Fibroblast of gingiva (primary cell): Measurements from ENCODE around the gene CCDC8.
"Not testable (repeated sequence)": the region's sequence is repeated elsewhere in the genome, so short reads cannot be mapped to it uniquely, and the experiment has no call there.

ENCODE experiments used
- DNase-seq: peaks from one replicate; pipeline ENCODE4 v3.0.0-alpha.2; 2011; ENCODE audit warnings: low read depth

Gene CCDC8

DNA sequence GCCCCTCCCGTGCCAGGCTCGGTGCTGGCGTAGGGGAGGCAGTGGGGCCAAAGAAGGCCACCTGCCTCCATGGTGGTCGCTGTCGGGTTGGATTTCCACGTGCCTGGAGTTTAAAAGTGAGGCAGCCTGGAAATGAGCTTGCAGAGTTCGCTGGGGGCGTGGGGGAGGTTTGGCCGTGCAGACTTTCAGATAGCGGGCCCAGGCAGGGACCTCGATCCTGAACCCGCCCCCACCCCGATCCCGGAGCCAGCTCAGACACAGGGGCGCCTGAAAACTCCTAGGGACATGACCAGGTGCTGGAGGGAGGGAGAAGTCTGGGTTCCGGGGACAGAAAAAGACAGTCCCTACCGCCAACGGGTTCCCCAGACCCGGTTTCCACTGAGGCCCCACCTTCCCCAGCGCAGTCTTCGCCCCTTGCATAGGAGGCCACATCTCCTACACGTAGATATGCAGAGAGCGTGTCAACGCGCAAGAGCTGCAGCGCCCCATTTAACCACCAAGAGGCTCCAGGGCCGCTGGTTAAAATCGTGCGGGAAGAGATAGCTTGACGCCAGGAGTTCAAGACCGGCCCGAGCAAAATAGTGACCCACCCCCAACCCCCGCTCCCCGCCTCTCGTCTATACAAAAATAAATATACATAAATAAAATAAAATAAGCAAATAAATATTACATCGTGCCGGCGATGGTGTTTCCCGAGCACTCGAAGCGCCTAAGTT is 8.5 kb downstream of the CCDC8 start:
- no peak for DNase-seq

DNA sequence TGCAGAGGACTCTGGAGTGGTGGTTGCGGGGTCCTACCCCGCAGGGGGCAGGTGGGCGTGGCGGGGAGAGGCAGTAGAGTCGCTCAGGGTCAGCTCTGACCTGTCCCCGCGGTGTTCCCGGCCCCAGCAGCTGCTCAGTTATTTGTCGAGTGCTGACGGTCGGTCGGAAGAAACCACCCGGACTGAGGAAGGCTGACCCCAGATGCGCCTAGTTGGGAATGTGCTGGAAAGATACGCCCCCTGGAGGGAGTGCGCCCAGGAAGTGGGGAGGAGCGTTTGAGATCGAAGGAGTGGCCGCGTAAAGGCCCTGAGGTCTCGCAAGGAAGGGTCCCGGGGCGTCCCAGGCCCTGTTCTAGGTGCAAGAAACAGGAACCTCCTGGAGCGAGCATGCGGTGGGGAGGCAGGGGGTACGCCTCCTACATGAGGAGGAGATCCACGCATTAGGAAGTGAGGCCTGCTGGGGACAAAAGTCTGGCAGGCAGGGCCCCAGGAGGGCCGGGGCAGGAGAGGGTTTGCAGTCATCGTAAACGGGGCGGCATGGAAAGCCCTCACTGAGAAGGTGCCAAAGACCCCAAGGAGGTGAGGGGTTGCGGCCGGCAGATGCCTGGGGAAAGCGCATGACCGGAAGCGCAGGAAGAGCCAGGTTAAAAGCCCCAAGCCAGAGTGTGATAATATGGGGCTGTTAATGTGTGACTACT is 9.2 kb downstream of the CCDC8 start:
- DNase-seq, result peak; percentile 42

DNA sequence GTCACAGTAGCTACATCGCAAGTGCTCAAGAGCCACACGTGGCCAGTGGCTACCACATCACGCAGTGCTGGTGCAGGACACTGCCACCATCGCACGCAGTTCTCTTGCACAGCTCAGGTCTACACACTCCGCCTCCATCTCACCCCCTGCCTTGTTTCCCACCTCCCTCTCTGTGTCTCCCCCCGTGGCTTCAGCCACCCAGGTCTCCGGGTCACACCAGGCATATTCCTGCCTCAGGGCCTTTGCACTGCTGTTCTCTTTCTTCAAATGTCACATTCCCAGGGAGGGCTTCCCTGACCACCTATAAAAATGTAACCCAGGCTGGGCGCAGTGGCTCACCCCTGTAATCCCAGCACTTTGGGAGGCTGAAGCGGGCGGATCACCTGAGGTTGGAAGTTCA is 10.6 kb downstream of the CCDC8 start:
- DNase-seq, result no peak

DNA sequence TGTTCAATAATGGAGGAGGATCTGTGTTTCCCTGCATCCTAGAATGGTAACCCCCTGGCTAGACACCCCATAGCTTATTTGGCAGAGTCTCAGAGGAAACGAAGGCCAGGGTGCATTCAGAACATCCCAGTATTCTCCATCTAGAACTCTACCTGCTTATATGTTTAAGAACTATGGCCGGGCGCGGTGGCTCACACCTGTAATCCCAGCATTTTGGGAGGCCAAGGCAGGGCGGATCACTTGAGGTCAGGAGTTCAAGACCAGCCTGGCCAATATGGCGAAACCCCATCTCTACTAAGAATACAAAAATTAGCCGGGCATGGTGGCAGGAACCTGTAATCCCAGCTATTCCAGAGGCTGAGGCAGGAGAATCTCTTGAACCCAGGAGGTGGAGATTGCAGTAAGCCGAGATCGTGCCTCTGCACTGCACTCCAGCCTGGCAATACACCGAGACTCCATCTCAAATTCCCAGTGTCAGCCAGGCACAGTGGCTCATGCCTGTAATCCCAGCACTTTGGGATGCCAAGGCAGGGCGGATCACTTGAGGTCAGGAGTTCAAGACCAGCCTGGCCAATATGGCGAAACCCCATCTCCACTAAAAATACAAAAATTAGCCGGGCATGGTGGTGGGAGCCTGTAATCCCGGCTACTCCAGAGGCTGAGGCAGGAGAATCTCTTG is 15.4 kb downstream of the CCDC8 start:
- not testable (repeated sequence) for DNase-seq

DNA sequence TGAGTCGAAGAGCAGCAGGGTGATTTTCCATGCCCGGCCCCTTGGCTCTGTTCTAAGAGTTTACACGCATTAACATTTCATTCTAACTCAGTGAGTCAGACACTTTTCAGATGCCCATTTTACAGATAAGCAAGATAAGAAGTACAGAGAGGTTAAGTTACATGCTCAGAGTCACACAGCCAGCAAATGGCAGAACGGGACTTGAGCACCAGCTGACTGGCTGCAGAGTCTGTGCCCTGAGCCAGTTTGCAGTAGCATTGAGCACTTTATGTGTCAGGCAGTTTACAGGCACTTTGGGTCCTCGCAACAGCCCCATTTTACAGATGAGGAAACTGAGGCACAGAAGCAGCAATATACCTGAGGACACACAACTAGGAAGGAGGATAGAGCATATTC is 19.0 kb downstream of the CCDC8 start:
- no peak for DNase-seq

DNA sequence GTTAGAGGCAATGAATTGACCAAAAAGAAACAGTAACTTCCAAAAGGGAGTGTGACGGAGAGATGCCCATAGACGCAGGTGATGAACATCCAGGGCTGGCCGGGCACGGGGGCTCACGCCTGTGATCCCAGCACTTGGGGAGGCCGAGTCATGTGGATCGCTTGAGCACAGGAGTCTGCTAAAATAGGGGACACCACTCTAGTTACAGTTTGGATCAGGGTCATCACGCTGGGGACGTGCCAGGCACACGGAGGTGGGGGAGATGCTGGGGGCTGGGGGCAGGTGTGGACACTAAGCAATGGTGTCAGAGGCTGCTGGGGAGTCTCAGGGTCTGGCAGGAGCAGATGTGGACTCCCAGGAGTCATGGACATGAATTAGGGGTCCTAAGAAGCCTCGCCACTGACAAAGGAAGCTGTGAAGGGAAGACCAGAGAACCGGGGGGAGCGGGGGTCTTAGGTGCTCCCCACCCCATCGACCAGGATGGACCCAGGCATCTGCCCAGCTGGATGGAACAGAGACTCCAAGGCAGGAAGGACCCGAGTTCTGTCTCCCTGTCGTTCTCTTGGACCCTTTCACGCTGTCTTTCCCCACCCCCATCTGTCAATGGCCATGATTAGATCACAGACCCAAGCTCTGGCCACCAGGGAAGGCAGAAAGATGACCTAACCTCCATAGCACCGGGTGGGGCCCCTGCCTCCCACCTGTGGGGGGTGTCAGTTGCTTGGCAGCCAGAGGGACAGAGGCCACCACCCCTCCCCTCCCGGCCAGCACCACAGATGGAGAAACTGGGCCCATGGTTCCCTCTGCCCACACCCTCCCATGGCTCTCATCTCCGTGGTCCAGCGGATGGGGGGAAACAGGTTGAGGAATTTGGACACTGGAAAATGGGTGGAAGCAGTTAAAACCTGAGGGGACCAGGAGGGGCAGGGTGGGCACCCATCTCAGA is 19.6 kb downstream of the CCDC8 start:
- DNase-seq, result no peak

DNA sequence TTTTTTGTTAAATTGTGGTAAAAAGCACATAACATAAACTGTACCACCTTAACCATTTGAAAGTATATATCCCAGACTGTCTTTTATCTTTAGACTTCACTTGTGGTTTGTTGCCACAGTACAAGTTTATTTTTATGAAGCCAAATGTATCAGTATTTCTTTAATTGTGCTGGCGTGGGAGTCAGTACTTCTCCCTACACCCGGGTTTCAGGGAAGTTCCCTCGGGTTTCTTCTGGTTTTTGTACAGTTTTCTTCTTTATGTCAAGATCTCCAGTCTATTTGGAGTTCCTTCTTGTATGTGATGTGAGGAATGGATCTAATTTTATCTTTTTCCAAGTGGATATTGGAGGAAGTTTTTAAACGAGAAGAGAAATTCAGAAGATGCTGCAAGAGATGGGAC is 20.5 kb downstream of the CCDC8 start:
- DNase-seq, result no peak

DNA sequence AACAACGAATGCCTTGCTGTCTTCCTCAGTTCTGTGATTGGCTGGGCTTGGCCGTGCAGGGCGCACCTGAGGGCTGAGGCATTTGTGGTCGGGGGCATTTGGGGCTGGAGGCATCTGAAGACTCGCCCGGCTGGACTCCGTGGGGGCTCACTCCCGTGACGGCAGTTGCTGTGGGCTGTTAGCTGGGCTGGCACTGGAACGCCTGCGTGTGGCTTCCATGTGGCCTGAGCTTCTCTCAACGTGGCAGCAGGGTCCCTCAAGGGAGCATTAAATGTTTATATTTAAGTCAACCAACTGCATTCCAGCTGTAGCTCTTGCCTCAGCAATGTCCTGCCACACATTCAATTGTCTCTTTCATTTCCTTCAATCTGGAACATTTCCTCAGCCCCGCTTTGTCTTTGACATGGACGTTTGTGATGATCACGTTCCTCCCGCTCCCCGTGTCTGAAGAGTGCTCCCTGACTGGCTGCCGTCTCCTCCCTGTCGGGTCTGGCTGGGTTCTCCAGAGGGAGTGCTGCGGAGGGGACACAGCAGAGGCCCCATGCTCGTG is 21.0 kb downstream of the CCDC8 start:
- peak; percentile 92 for DNase-seq

DNA sequence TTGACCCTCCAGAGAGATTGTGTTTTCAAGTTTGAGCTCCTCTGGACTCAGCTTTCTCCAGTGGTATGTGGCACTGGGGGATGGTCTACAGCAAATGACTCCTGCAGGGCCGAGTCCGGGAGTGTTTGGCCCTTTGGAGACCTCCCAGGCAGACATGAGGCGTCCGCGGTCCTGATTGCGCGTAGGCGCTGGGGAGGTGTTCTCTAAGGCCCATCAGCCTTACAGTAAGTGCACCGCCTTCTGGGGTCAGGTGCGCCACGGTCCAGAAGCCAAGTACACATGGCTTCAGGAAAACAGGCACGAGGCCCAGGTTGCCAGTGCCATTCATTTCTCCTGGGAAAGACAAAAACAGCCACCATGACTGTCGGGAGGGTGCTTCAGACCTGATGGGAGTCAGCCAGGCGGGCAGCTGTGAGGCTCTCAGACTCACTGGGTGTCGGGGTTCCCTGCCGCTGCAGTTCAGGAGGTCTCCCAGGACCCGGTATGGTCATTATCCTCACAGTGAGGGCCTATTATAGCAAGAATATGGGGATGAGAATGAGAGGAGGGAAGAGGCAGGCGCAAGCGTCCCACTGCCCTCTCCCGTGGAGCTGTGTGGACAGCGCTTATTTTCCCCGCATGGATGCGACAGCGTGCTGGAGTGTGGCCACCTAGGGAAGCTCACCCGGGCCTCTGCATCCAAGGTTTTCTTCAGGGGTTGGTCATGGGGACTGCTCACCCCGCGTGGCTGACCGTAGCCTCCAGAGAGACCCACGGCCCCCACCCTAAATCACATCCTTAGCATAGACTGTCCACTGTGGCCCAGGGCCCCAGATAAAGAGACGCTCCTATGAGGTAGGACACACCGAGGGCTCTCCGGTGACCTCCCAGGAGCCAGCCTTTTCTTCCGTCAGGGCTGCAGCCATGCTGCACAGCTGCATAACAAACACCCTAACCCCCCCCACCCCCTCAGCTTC is 21.8 kb downstream of the CCDC8 start:
- DNase-seq, result no peak

DNA sequence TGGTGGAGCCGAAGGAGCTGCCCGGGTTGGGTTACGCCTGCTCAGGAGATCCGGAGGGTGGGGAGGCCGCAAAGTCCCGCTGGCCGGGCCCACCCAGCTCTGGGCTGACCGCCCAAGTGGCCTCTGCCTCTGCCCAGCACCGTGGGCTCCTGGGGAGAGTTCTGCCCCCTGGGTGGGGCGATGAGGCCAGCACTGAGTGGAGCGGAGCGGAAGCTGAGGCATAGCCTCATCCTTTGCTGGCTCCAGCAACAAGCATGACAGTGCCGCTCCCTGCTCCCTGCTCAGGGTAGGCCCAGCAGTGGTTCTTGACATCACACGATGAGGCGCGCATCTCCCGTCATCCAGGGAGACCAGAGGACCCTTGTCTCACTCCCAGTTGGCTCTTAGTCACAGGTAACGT is 22.5 kb downstream of the CCDC8 start:
- DNase-seq, result peak; percentile 76

DNA sequence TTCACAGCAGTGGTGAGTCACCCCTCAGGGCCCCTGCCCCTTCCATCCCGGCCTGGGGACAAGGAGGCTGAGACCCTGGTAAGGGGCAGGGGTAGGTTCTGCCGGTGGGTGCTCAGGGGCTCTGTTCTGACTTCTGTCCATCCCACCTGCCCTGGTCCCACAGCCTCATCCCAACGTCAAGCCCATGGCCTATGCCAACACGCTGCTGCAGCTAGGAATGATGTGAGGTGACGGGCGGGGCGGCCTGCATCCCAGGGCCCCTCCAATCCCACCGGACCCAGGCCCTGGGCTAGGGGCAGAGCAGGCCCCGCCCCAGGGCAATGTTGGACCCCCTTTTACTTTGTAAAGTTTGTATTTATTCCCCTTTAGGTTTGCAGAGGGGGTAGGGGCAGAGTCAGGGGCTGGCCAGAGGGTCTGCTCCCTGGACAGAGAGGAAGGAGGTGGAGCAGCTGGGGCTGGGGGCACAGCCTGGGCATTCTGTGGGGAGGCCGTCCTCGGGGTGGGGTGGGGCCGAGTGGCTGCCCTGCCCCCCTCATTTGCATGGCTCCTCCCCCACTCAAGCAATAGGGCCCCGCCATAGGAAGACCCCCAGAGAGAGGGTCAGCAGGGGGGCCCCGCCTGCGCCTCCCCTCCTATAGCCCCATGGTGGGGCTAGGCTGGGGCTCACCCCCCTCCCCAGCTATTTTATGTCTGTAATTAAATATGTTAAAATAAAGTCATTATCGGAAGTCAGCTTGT is 23.1 kb downstream of the CCDC8 start:
- no peak for DNase-seq

DNA sequence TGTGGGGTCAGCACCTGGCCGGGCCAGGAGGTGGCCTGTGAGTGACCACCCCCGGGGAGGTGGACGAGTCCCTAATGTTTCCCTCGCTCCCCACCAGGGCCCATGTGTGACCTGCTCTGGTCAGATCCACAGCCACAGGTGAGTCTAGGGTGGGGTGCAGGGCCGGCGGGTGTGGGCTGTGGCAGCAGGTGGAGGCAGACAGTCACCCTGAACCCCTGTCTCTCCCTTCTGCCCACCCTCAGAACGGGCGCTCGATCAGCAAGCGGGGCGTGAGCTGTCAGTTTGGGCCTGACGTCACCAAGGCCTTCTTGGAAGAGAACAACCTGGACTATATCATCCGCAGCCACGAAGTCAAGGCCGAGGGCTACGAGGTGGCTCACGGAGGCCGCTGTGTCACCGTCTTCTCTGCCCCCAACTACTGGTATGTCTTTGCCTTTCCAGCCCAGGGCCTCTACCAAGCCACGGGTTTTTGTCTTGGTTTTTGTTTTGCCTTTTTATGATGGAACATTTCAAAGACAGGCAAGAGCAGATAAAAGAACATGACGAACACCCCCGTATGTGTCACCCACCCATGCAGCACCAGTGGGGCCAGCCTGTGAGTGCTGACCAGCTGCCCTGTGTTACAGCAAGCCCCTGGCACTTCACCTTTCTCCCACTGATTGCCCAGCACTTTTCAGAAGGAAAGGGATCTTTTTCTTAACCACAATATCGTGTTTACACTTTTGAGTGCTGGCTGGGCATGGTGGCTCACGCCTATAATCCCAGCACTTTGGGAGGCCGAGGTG is 24.9 kb downstream of the CCDC8 start:
- DNase-seq, result no peak

DNA sequence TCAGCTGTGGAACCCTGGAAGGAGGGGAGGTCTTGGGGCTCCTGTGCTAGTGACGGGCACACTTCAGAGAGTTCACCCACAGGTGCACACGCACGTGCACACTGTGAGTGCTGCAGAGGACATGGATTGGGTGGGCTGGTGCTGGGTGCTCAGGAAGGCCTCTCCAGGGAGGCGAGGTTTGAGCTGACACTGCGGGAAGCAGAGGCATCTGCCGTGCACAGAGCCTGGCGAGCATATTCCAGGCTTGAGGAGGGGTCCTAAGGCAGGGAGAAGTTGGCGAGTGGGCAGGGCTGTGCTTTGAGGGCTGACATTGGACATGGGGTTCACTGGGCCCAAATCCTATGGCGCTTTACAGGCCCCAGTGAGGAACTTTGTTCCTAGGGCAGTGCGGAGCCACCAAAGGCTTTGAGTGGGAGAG is 25.6 kb downstream of the CCDC8 start:
- no peak for DNase-seq

DNA sequence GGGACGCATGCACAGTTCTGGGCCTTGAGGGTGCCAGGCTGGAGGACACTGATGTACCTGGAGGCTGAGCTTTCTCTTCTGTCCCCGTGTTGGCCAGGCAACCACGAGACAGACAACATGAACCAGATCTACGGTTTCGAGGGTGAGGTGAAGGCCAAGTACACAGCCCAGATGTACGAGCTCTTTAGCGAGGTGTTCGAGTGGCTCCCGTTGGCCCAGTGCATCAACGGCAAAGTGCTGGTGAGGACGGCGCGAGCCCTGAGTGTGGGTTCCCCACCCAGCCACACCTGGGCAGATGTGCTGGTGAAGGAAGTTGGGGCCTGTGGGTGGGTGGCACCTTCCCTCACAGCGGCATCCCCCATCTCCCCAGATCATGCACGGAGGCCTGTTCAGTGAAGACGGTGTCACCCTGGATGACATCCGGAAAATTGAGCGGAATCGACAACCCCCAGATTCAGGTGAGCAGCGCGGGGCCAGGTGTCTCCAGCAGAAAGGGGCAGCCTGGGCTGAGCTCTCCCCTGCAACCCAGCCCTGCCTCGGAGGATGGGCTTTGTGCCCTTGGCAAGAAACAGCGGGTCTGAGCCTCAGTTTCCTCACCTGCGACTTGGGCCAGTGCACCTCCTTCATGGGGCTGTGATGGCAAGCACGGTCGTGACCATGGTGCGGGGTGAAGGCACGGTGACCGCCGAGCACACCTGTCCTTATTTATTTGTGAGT is 26.2 kb downstream of the CCDC8 start:
- DNase-seq, result no peak

DNA sequence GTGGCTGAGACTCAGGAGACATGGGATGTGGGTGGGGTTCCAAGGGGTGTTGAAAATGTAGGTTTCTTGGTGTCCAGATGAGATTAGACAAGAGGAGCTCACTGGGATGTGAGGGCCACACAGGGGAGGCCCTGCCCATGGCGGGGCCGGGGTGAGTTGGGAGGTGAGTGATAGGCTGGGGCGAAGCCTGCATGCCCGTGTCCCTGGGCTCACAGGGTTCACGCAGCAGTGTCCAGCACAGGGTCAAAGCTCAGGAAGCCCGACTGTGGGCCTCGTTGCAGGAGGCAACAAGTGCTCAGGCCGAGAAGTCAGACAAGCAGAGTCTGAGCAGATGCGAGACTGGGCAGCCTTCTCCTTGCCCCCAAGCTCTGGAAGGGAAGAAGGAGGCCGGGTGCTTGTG is 27.2 kb downstream of the CCDC8 start:
- no peak for DNase-seq

DNA sequence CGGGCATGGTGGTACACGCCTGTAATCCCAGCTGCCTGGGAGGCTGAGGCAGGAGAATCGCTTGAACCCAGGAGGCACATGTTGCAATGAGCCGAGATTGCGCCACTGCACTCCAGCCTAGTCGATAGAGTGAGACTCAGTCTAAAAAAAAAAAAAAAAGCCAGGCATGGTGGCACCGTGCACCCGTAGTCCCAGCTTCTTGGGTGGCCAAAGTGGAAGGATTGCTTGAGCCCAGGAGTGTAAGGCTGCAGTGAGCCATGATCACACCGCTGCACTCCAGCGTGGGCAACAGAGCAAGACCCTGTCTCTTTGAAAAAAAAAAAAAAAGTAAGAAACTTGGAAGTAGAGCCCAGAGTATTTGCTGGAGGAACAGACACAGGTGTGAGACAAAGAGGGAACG is 27.7 kb downstream of the CCDC8 start:
- no peak for DNase-seq

DNA sequence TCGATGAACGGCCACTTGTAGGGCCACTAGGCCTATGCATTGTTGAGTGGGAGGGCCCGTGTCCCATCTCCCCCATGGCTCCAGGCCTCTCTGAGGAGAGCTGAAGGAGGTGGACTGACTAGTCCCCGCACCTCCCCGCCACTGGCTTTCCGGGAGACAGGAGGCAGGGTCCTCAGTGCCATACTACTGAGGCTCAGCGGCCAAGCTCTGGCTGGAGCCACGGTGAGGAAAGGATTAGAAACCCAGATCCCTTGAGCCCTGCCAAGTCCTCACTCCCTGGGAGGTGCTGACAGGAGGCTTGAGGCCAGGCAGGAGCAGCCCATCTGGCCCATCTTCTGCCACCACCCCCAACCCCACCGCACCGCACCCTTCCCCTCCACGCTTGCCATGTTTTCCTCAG is 29.0 kb downstream of the CCDC8 start:
- DNase-seq, result no peak

DNA sequence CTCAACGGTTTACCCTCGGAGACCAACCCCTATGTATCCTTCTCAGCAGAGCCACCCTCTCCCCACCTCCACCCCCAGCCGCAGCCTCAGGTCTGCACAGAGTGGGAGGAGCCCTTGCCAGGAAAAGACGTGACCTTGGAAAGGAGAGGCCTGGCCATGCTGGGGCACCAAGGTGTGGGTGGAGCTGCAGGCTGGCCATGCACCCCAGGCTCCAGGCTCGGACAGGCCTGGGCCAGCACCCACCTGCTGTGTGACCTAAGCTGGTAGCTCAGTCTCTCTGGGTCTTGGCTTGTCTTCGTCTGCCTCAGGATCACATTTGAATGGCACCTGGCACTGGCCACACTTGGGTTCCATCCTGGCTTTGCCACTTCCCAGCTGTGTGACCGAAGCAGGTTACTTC is 29.5 kb downstream of the CCDC8 start:
- no peak for DNase-seq
